ENCODE data around the gene LMAN2.
"Not testable (repeated sequence)": the region's sequence is repeated elsewhere in the genome, so short reads cannot be mapped to it uniquely, and the experiment has no call there.

The LMAN2 gene

GRCh38 chr5:177354256-177354655 is 2.8 kb upstream of the LMAN2 start:
- no peaks in the 10 kb centered on the region for H3K27me3 ChIP-seq (ENCODE audit: low read depth, low read length)
- H3K27ac ChIP-seq (ENCODE audit: low read length), result no peak overlapping the region
- no peaks in the 10 kb centered on the region for H3K9me3 ChIP-seq (ENCODE audit: control insufficient read depth in 1 of 2, low read length in 2 of 2)
- no peak overlapping the region for H3K4me3 ChIP-seq (ENCODE audit: low read depth in 1 of 2, low read length in 2 of 2)
- H3K36me3 ChIP-seq (ENCODE audit: control insufficient read depth in 1 of 2, insufficient read depth in 2 of 2, low read length in 2 of 2), result peaks cover 2 to 9% of the 10 kb centered on the region in 2 donors
- peaks cover 6 to 24% of the 10 kb centered on the region in 2 donors for H3K4me1 ChIP-seq (ENCODE audit: control insufficient read depth in 1 of 2, insufficient read depth in 2 of 2, low read length in 2 of 2)

GRCh38 chr5:177353093-177353492 is 1.6 kb upstream of the LMAN2 start:
- H3K4me1 ChIP-seq (ENCODE audit: control insufficient read depth in 1 of 2, insufficient read depth in 2 of 2, low read length in 2 of 2), result peaks cover 6 to 32% of the 10 kb centered on the region in 2 donors

GRCh38 chr5:177350776-177351391 is 584 bp downstream of the LMAN2 start:
- Histone ChIP-seq H3K36me3 (ENCODE audit: control insufficient read depth in 1 of 2, insufficient read depth in 2 of 2, low read length in 2 of 2) (peaks cover 16% of the 10 kb centered on the region in 2 donors), H3K9me3 (ENCODE audit: control insufficient read depth in 1 of 2, low read length in 2 of 2) (no peaks in the 10 kb centered on the region), H3K27ac (ENCODE audit: low read length) (peak overlapping the region; percentile 93), H3K4me1 (ENCODE audit: control insufficient read depth in 1 of 2, insufficient read depth in 2 of 2, low read length in 2 of 2) (peaks cover 6 to 42% of the 10 kb centered on the region in 2 donors), H3K4me3 (ENCODE audit: low read depth in 1 of 2, low read length in 2 of 2) (peak overlapping the region; percentile 100), H3K27me3 (ENCODE audit: low read depth, low read length) (no peaks in the 10 kb centered on the region)

More at GRCh38 chr5:177353093-177353492, 1.6 kb upstream of the LMAN2 start:
- H3K4me3 ChIP-seq (ENCODE audit: low read depth in 1 of 2, low read length in 2 of 2), result no peak overlapping the region
- no peak overlapping the region for H3K27ac ChIP-seq (ENCODE audit: low read length)
- H3K27me3 ChIP-seq (ENCODE audit: low read depth, low read length), result no peaks in the 10 kb centered on the region
- H3K36me3 ChIP-seq (ENCODE audit: control insufficient read depth in 1 of 2, insufficient read depth in 2 of 2, low read length in 2 of 2), result peaks cover 6 to 16% of the 10 kb centered on the region in 2 donors
- H3K9me3 ChIP-seq (ENCODE audit: control insufficient read depth in 1 of 2, low read length in 2 of 2), result no peaks in the 10 kb centered on the region

- no peak overlapping the region for H3K27ac ChIP-seq (ENCODE audit: low read length)
- peak overlapping the region; percentile 100 for H3K4me3 ChIP-seq (ENCODE audit: low read depth in 1 of 2, low read length in 2 of 2)
- no peaks in the 10 kb centered on the region for H3K27me3 ChIP-seq (ENCODE audit: low read depth, low read length)
- H3K36me3 ChIP-seq (ENCODE audit: control insufficient read depth in 1 of 2, insufficient read depth in 2 of 2, low read length in 2 of 2), result peaks cover 16% of the 10 kb centered on the region in 2 donors
- no peaks in the 10 kb centered on the region for H3K9me3 ChIP-seq (ENCODE audit: control insufficient read depth in 1 of 2, low read length in 2 of 2)
- H3K4me1 ChIP-seq (ENCODE audit: control insufficient read depth in 1 of 2, insufficient read depth in 2 of 2, low read length in 2 of 2), result peaks cover 6 to 42% of the 10 kb centered on the region in 2 donors
These were observed 1.7 kb downstream of the LMAN2 start for GRCh38 chr5:177349762-177350161.

GRCh38 chr5:177349362-177349647 is 2.2 kb downstream of the LMAN2 start:
- H3K4me3 ChIP-seq (ENCODE audit: low read depth in 1 of 2, low read length in 2 of 2), result no peak overlapping the region
- H3K9me3 ChIP-seq (ENCODE audit: control insufficient read depth in 1 of 2, low read length in 2 of 2), result no peaks in the 10 kb centered on the region
- peaks cover 16% of the 10 kb centered on the region in 2 donors for H3K36me3 ChIP-seq (ENCODE audit: control insufficient read depth in 1 of 2, insufficient read depth in 2 of 2, low read length in 2 of 2)
- H3K27me3 ChIP-seq (ENCODE audit: low read depth, low read length), result no peaks in the 10 kb centered on the region
- H3K4me1 ChIP-seq (ENCODE audit: control insufficient read depth in 1 of 2, insufficient read depth in 2 of 2, low read length in 2 of 2), result peaks cover 6 to 42% of the 10 kb centered on the region in 2 donors
- no peak overlapping the region for H3K27ac ChIP-seq (ENCODE audit: low read length)

GRCh38 chr5:177347699-177348098 is 3.8 kb downstream of the LMAN2 start:
- peaks cover 16% of the 10 kb centered on the region in 2 donors for H3K36me3 ChIP-seq (ENCODE audit: control insufficient read depth in 1 of 2, insufficient read depth in 2 of 2, low read length in 2 of 2)
- H3K27me3 ChIP-seq (ENCODE audit: low read depth, low read length), result no peaks in the 10 kb centered on the region
- H3K27ac ChIP-seq (ENCODE audit: low read length), result no peak overlapping the region
- no peak overlapping the region for H3K4me3 ChIP-seq (ENCODE audit: low read depth in 1 of 2, low read length in 2 of 2)
- peaks cover 6 to 42% of the 10 kb centered on the region in 2 donors for H3K4me1 ChIP-seq (ENCODE audit: control insufficient read depth in 1 of 2, insufficient read depth in 2 of 2, low read length in 2 of 2)
- no peaks in the 10 kb centered on the region for H3K9me3 ChIP-seq (ENCODE audit: control insufficient read depth in 1 of 2, low read length in 2 of 2)

GRCh38 chr5:177346820-177347219 is 4.6 kb downstream of the LMAN2 start:
- Histone ChIP-seq H3K36me3 (ENCODE audit: control insufficient read depth in 1 of 2, insufficient read depth in 2 of 2, low read length in 2 of 2) (peaks cover 16% of the 10 kb centered on the region in 2 donors), H3K9me3 (ENCODE audit: control insufficient read depth in 1 of 2, low read length in 2 of 2) (no peaks in the 10 kb centered on the region), H3K27me3 (ENCODE audit: low read depth, low read length) (no peaks in the 10 kb centered on the region), H3K4me3 (ENCODE audit: low read depth in 1 of 2, low read length in 2 of 2) (no peak overlapping the region), H3K27ac (ENCODE audit: low read length) (no peak overlapping the region), H3K4me1 (ENCODE audit: control insufficient read depth in 1 of 2, insufficient read depth in 2 of 2, low read length in 2 of 2) (peaks cover 6 to 36% of the 10 kb centered on the region in 2 donors)

- Histone ChIP-seq H3K36me3 (ENCODE audit: control insufficient read depth in 1 of 2, insufficient read depth in 2 of 2, low read length in 2 of 2) (peaks cover 16 to 18% of the 10 kb centered on the region in 2 donors), H3K4me1 (ENCODE audit: control insufficient read depth in 1 of 2, insufficient read depth in 2 of 2, low read length in 2 of 2) (peaks cover 0 to 24% of the 10 kb centered on the region in 2 donors), H3K4me3 (ENCODE audit: low read depth in 1 of 2, low read length in 2 of 2) (no peak overlapping the region), H3K27me3 (ENCODE audit: low read depth, low read length) (no peaks in the 10 kb centered on the region), H3K27ac (ENCODE audit: low read length) (no peak overlapping the region), H3K9me3 (ENCODE audit: control insufficient read depth in 1 of 2, low read length in 2 of 2) (no peaks in the 10 kb centered on the region)
These were observed 6.6 kb downstream of the LMAN2 start for GRCh38 chr5:177344891-177345290.

- Histone ChIP-seq H3K4me3 (ENCODE audit: low read depth in 1 of 2, low read length in 2 of 2) (no peak overlapping the region), H3K27ac (ENCODE audit: low read length) (no peak overlapping the region), H3K4me1 (ENCODE audit: control insufficient read depth in 1 of 2, insufficient read depth in 2 of 2, low read length in 2 of 2) (peaks cover 0 to 13% of the 10 kb centered on the region in 2 donors), H3K36me3 (ENCODE audit: control insufficient read depth in 1 of 2, insufficient read depth in 2 of 2, low read length in 2 of 2) (peaks cover 10 to 14% of the 10 kb centered on the region in 2 donors), H3K27me3 (ENCODE audit: low read depth, low read length) (no peaks in the 10 kb centered on the region), H3K9me3 (ENCODE audit: control insufficient read depth in 1 of 2, low read length in 2 of 2) (no peaks in the 10 kb centered on the region)
These were observed 7.7 kb downstream of the LMAN2 start for GRCh38 chr5:177343777-177344176.

- H3K4me1 ChIP-seq (ENCODE audit: control insufficient read depth in 1 of 2, insufficient read depth in 2 of 2, low read length in 2 of 2); H3K9me3 ChIP-seq (ENCODE audit: control insufficient read depth in 1 of 2, low read length in 2 of 2); H3K27ac ChIP-seq (ENCODE audit: low read length); H3K4me3 ChIP-seq (ENCODE audit: low read depth in 1 of 2, low read length in 2 of 2); H3K27me3 ChIP-seq (ENCODE audit: low read depth, low read length): not testable (repeated sequence)
- H3K36me3 ChIP-seq (ENCODE audit: control insufficient read depth in 1 of 2, insufficient read depth in 2 of 2, low read length in 2 of 2), result peaks cover 18 to 20% of the 10 kb centered on the region in 2 donors
These were observed 8.5 kb downstream of the LMAN2 start for GRCh38 chr5:177343000-177343399.

GRCh38 chr5:177339107-177339638 is 12.3 kb downstream of the LMAN2 start:
- Histone ChIP-seq H3K27ac (ENCODE audit: low read length) (no peak overlapping the region), H3K27me3 (ENCODE audit: low read depth, low read length) (no peaks in the 10 kb centered on the region), H3K36me3 (ENCODE audit: control insufficient read depth in 1 of 2, insufficient read depth in 2 of 2, low read length in 2 of 2) (peaks cover 40 to 58% of the 10 kb centered on the region in 2 donors), H3K4me1 (ENCODE audit: control insufficient read depth in 1 of 2, insufficient read depth in 2 of 2, low read length in 2 of 2) (no peaks in the 10 kb centered on the region), H3K9me3 (ENCODE audit: control insufficient read depth in 1 of 2, low read length in 2 of 2) (no peaks in the 10 kb centered on the region), H3K4me3 (ENCODE audit: low read depth in 1 of 2, low read length in 2 of 2) (no peak overlapping the region)
